Measurements from ENCODE around the gene LASP1NB.
"Not testable (repeated sequence)": the region's sequence is repeated elsewhere in the genome, so short reads cannot be mapped to it uniquely, and the experiment has no call there.

The LASP1NB gene

DNA sequence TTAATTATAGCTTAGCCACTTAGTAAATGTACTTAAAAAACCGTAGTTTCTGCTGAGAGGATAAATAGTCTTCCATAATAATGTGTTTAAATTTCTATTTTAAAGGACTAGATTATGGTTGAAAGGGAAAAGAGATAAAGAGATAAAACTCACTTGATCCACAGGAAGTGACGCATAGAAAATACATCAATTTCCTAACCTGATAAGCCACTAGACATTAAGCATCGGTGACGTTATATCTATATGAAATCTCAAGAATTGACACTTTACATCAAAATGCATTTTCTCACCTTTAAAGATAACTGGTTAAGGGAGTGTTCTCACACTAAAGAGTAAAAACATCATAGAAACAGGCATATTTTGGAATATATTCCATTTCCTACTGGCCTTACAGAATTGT, 36.0 kb downstream of the LASP1NB start:
- DNase-seq (ENCODE audit: low read depth in 3 of 3), result no peak

DNA sequence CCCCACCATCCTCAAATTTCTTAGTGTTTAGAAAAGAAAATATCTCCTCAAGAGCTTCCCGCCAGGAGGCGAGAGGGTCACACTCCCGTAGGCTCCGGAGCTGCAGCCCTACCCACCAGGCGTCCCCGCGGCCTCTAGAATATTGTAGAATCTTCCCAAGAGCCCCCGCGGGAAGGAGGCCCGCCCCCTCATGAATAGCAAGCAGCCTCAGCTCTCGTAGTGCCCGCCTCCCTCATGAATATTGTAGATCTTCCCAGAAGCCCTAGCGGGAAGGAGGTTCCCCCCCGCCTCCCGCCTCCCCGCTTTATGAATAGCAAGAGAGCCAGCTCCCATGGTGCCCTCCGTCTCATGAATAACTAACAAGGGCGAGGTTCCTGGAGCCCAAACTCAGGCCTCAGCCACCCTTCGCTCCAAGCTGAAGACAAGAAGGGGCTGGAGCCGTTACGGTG, 41.9 kb downstream of the LASP1NB start, which contains the start of gene FBXO47:
Gene FBXO47, minus strand, starts transcription at position 114 of the 449 bp plus-strand sequence. CDS start 4,378 bp downstream, outside the sequence.
- peak; percentile 65 to 80 (median 79) for DNase-seq (ENCODE audit: low read depth in 3 of 3)

DNA sequence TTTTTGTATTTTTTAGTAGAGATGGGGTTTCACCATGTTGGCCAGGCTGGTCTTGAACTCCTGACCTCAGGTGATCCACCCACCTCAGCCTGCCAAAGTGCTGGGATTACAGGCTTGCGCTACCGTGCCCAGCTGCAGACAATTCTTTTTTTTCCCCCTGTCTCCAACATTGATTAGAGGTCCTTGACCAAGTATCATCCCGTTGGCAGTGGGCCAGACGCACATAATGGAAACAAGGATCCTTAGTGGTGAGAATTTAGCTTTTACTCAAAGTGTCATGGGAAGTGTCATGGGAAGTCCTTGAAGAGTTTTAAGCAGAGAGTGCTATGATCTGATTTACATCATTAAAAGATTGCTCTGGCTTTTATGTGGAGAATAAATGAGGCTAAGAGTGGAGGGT, 43.9 kb downstream of the LASP1NB start:
- no peak for DNase-seq (ENCODE audit: low read depth in 3 of 3)

DNA sequence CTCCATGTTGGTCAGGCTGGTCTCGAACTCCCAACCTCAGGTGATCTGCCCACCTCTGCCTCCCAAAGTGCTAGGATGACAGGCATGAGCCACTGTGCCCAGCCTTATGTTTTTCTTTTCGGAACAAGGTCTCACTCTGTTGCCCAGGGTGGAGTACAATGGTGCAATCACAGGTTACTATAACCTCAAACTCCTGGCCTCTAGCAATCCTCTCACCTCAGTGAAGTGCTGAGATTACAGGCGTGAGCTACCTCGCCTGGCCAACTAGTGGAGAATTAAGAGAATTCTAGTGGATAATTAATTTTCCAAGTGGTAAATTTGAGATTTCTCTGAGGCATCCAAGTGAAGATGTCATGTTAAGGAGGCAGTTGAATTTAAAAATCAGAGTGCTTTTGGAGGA, 44.7 kb downstream of the LASP1NB start:
- DNase-seq (ENCODE audit: low read depth in 3 of 3), result no peak

DNA sequence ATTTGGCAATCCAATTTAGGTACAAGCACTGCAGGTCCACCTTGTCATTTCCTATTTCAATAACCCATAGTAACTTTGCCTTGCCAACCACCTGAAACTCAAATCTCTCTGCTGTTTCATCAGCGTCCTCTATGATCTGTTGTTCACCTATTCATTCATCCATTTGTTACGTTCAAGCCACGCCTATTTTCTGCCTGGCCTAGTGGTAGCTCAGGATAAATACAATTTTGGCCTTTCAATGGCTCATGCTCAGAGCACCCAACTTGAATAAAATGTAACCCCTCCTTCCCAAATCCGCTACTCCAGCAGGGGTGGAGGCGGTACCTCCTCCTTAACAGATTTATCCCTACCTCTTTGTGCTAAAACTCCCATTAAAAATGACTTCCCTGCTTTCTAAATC, 45.4 kb downstream of the LASP1NB start:
- no peak for DNase-seq (ENCODE audit: low read depth in 3 of 3)

DNA sequence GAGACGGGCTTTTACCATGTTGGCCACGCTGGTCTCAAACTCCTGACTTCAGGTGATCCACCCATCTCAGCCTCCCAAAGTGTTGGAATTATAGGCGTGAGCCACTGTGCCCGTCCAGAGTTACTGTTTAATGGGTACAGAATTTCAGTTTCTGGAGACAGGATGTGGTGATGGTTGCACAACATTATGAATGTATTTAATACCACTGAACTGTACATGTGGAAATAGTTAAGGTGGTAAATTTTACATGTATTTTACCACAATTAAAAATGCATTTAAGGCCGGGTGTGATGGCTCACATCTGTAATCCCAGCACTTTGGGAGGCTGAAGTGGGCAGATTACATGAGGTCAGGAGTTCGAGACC, 50.8 kb downstream of the LASP1NB start:
- not testable (repeated sequence) for DNase-seq (ENCODE audit: low read depth in 3 of 3)

DNA sequence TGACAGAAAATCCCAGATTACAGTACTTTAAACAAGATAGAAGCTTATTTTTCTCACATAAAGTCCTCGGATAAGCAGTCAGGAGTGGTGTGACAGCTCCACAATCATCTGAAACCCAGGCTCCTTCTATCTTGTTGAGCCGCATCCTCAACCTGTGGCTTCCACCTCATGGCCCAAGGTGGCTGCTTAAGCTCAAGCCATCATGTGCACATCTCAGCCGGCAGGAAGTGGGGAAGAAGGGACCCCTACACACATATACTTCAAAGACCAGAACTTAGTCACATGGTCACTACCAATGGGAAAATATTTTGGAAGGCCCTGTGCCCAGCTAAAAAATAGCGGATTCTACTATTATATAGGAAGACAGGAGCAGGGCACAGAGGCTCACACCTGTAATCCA, 52.8 kb downstream of the LASP1NB start:
- DNase-seq (ENCODE audit: low read depth in 3 of 3), result no peak
